GM23338 (cell line): ENCODE measurements around the gene THRB.

Source experiments
- CREB1 ChIP-seq: fragments of 250-450 bp; sonication (Bioruptor Pico); IDR thresholded peaks from 2 replicates; pipeline ENCODE4 v1.5.0; 2020; ENCODE audit warnings: low read depth, mild to moderate bottlenecking, moderate library complexity
- CTCF ChIP-seq, 2 experiments: fragments of 200-600 bp in 1 of 2; sonication (generic) in 1 of 2; conservative IDR thresholded peaks; 2 replicates each; pipeline versions ENCODE4 v1.5.1 to v1.6.1; 2016 to 2017; ENCODE audit warnings: antibody characterized with exemption in 2 of 2, low read depth in 2 of 2, mild to moderate bottlenecking in 2 of 2, moderate library complexity in 1 of 2
- ETS1 ChIP-seq: IDR thresholded peaks from 2 replicates; pipeline ENCODE4 v1.6.1; 2016; ENCODE audit warnings: antibody characterized with exemption
- EZH2 ChIP-seq: fragments of 200-600 bp; sonication (generic); IDR thresholded peaks from one replicate; pipeline ENCODE4 v1.8.0; 2017; ENCODE audit warnings: antibody characterized with exemption, mild to moderate bottlenecking, low read depth; ENCODE audit not compliant: unreplicated experiment
- EZH2phosphoT487 ChIP-seq: fragments of 200-600 bp; sonication (generic); IDR thresholded peaks from one replicate; pipeline ENCODE4 v1.8.1; 2018; ENCODE audit warnings: antibody characterized with exemption; ENCODE audit not compliant: unreplicated experiment
- JUNB ChIP-seq: IDR thresholded peaks from one replicate; pipeline ENCODE4 v1.6.1; 2016; ENCODE audit warnings: antibody characterized with exemption; ENCODE audit not compliant: unreplicated experiment
- NANOG ChIP-seq: IDR thresholded peaks from 2 replicates; pipeline ENCODE4 v1.6.1; 2016; ENCODE audit warnings: antibody characterized with exemption, borderline replicate concordance
- POLR2AphosphoS5 ChIP-seq: IDR thresholded peaks from 2 replicates; pipeline ENCODE4 v1.6.1; 2016; ENCODE audit warnings: antibody characterized with exemption, low read depth
- REST ChIP-seq: IDR thresholded peaks from one replicate; pipeline ENCODE4 v1.6.1; 2018; ENCODE audit warnings: antibody characterized with exemption; ENCODE audit not compliant: unreplicated experiment
- STAT1 ChIP-seq: IDR thresholded peaks from one replicate; pipeline ENCODE4 v1.6.1; 2016; ENCODE audit warnings: antibody characterized with exemption; ENCODE audit not compliant: unreplicated experiment
- ZNF114 ChIP-seq: fragments of 250-450 bp; sonication (Bioruptor Pico); IDR thresholded peaks from 2 replicates; pipeline ENCODE4 v1.5.0; 2020; ENCODE audit warnings: mild to moderate bottlenecking, moderate library complexity
- ZNF331 ChIP-seq: fragments of 250-450 bp; sonication (Bioruptor Pico); IDR thresholded peaks from 2 replicates; pipeline ENCODE4 v1.5.0; 2020; ENCODE audit warnings: low read depth, mild to moderate bottlenecking, moderate library complexity

DNA sequence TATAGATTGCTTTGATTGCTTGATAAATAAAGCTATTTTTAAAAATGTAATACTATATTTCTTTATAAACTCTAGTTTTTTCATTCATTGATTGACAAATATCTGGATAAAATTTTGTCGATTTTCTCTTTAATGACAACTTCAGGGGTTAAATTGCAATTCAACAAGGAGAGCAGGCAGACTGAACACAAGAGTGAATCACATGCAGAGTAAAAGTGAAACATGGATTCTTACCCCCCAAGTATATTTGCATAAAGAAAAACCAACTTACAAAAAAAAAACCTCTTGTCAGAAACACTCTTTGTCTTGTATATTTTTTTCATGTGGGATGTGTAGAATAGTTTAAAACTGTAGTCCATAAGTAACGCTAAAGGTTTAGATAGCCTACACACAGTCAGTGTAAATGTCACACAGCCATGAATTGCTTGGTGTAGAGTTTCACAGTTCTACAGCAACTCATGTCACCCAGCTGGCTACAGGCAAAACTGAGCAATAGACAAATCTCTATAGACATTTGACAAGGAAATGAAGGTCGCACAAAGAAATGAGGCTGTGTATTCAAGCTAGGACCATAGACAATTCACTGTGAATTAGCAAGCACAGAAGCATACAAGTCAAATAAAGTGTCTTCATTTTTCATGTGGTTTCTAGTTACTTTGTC, 141.6 kb downstream of the THRB start:
- TF ChIP-seq CTCF (conservative IDR thresholded peaks at IDR 0.05; ENCODE audit: low read depth in 2 of 2) (no peak), EZH2 (no peak), POLR2AphosphoS5 (no peak), REST (no peak), CREB1 (no peak), ZNF331 (CRISPR knock-in tag) (no peak), EZH2phosphoT487 (no peak), ETS1 (no peak), NANOG (no peak), ZNF114 (CRISPR knock-in tag) (no peak), JUNB (no peak), STAT1 (no peak)
